8988T (cell line): ENCODE measurements around the gene ITGB1.
A peak's percentile ranks its signal among the peaks of the same experiment; 100 is the strongest.
"Not testable (repeated sequence)": the region's sequence is repeated elsewhere in the genome, so short reads cannot be mapped to it uniquely, and the experiment has no call there.

Source experiments
- DNase-seq: peaks from one replicate; pipeline ENCODE4 v3.0.0; 2011

ITGB1 gene

GRCh38 chr10:32958085-32959005 lies at the start of gene ITGB1:
TSS of gene ITGB1 (minus strand) at chr10:32958230. CDS start at chr10:32935558, 22,672 bp downstream.
- DNase-seq = peak; percentile 49

DNA sequence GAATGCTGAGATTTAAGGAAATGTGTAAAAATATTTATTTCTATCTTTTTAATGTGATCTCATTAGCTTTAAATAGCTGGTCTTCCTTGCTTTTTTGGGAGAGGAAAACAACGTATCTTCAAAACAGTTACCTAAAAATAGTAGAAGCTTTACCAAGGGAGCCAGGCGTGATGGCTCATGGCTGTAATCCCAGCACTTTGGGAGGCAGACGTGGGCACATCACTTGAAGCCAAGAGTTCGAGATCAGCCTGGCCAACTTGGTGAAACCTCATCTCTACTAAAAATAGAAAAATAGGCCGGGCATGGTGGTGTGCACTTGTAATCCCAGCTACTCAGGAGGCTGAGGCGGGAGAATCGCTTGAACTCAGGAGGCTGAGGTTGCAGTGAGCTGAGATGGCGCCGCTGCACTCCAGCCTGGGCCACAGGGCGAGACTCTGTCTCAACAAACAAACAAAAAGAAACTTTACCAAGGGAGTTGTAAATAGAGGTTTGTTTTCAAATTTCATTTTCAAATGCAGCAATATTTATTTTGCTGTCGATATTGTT lies 48.4 kb upstream of the ITGB1 start:
- DNase-seq = no peak

DNA sequence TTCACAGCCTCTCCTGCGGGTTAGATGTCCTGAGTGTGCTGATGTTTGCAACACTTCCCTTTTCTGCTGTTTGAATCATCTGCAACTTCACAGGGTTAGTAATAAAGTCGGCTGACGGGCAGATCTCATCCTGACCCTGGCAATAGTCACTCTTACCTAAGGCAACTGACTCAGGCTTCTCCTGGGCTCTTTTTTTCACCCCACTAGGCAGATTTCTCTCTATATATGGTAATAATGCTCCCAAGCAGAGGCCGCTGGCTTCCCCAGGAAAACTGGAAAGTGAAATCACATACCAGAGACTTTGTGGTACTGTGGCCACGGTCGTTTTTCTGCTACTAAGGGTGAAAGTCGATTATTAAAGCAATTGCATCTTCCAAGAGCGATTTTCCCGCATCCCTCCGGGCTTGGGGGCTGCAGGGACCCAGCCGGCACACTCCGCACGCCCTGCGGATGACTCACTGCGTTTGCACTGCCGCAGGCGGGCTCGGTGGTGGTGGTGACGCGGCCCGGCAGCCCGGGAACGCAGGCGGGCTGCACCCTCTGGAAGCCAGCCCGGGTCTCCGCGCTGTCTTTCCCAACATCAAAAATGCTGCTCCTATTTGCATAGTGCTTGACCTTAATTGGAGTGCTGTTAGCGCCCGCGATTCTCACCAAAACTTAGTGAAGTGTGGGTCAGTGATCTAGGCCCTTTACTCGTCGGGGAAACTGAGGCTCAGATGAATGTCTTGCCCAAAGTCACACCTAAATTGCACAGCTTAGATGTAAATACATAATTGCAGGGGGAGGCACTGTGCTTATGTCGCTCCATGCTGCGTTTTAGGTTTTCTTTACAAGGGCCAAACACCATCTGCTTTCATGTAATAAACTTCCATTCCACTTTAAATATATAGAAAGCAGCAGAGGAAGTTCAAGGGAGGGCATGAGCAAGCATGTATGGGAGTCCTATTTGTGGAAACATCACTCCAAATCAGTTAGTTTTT lies 47.6 kb upstream of the ITGB1 start:
- DNase-seq = peak; percentile 58

- DNase-seq = no peak
Measured at GRCh38 chr10:33001908-33002492, 44.0 kb upstream of the ITGB1 start.

GRCh38 chr10:32998060-32998581 lies 40.1 kb upstream of the ITGB1 start:
- DNase-seq = not testable (repeated sequence)

DNA sequence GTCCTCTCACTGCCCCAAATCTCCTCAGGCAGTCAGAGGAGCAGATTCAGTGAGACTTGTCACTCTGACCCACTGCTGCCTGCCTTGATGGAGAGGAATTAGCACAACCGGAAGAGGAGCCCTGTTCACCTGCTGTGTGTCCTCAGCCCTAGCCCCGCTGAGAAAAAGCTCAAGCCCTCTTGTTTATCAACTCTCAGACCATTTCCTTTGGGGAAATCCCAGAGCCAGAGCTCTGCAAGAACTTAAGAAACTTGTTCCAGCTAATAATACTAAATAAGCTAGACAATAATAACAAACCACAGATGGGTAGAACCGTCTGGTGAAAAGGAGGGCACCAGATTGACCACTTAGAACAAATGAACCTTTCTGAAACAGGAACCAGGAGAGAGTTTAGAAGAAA lies 37.7 kb upstream of the ITGB1 start:
- DNase-seq = no peak

DNA sequence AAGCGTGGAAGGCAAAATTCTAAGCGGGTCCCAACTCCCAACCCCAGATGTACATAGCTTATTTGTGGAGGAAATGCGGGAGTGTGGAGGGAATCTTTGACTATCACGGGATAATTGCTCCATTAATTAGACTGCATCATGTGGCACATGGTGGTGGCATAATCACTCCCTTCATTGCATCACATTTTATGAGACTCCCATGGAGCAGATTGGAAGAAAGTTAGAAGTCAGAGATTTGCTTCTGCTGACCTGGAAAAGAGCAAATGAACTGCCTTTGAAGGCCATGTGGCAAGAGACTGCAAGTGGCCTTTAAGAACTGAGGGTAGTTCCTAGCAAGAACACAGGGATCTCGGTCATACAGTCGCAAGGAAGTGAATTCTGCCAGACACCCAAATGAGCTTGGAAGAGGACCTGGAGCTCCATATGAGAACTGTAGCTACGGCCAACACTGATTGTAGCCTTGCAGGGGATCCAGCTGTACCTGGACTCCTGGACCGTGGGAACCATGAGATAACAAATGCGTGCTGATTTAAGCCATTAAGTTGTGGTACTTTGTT lies 37.1 kb upstream of the ITGB1 start:
- DNase-seq = no peak

GRCh38 chr10:32994632-32995031 lies 36.6 kb upstream of the ITGB1 start:
- DNase-seq = not testable (repeated sequence)

DNA sequence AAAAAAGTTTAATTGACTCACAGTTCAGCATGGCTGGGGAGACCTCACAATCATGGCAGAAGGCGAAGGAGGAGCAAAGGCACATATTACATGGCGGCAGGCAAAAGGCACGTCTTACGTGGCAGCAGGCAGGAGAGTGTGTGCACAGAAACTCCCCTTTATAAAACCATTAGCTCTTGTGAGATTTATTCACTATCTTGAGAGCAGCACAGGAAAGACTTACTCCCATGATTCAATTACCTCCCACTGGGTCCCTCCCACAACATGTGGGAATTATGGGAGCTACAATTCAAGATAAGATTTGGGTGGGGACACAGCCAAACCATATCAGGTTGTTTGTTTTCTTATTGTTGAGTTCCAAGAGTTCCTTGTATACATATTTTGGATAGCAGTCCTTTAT lies 34.3 kb upstream of the ITGB1 start:
- not testable (repeated sequence) for DNase-seq

DNA sequence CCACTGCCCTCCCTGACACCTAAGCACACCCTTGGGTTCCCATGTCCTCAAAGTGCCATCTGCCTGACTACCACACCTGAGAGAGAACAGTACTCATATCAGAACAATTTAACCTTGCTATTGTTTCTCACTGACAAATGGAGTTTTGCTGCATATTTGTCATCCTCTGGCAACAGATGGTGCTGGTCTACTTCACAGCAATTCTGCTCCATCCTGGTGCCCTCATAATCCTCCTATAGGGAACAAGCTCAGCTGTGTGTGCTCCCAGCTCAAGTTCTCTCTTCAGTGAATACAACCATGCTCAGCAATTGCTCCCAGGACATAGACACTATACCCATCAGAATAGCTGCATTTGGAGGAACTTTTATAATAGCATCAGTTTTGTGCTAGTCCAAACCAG lies 32.8 kb upstream of the ITGB1 start:
- no peak for DNase-seq

DNA sequence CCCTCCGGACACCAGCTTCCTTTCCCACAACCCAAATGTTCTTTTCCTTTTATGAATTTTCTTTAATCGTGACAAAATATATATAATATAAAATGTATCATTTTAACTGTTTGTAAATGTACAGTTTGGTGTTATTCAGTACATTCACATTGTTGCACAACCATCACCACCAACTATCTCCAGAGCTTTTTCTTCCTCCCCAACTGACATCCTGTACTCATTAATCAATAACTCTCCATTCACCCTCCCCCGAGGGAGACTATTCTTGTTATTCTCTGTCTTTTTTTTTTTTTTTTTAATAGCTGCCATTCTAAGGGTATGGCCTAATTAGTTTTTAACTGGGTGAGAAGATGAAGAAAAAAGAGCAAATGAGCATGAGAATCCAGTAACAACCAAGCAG lies 30.6 kb upstream of the ITGB1 start:
- DNase-seq = no peak

DNA sequence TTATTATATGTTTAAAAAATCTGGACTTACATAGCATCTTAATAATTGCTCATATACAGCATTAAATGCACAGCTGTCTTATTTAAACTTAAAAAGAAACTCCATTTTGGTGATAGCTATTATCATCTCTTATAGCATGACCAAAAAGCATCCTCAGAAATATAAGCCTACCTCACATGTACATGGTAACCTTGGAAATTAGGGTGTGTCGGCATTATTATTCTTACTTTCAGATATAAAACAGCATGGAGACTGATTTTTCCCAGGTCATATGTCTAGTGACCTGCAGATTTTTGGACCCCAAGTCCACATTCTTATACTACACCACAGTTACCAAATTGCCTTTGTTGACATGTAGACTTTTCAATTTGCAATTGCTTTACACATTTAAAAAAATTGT lies 29.1 kb upstream of the ITGB1 start:
- no peak for DNase-seq

- DNase-seq = no peak
Measured at GRCh38 chr10:32985775-32986350, 27.8 kb upstream of the ITGB1 start.

DNA sequence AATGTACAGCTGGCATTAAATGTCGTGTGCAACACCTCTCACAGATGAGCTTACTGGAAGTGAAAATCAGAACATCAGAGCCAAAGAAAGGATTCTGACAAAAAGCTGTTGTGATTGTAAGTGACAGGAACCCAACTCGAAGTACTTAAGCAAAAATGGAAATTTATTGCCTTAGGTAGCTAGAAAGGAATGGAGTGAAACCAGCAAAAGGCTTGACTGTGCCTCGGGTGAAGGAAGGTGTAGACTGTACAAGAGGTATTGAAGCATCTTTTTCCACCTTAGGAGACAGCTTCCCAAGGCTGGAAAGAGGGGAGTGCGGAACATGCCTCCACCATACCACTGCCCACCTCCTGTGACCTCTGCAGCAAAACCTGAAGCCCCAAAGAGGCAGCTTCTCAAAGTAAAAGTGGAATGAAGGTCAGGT lies 27.3 kb upstream of the ITGB1 start:
- no peak for DNase-seq

DNA sequence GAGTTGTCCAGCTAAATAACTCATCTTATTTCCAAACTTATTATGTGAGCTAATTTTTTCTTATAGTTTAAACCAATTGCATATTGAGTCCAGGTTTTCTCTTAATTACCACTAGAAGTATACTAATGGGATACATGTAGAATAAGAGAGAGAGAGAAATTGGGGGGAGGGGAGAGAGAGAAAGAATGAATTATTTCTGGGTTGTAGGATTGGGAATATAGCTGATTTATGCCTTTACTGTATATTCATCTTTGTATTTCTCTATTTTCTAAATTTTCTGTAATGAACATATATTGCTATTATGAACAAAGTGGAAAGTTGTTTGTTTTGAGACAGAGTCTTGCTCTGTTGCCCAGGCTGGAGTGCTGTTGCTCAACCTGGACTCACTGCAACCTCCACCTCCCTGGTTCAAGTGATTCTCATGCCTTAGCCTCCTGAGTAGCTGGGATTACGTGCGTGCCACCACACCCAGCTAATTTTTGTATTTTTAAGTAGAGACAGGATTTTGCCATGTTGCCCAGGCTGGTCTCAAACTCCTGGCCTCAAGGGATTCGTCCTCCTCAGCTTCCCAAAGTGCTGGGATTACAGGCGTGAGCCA lies 26.1 kb upstream of the ITGB1 start:
- DNase-seq = no peak

DNA sequence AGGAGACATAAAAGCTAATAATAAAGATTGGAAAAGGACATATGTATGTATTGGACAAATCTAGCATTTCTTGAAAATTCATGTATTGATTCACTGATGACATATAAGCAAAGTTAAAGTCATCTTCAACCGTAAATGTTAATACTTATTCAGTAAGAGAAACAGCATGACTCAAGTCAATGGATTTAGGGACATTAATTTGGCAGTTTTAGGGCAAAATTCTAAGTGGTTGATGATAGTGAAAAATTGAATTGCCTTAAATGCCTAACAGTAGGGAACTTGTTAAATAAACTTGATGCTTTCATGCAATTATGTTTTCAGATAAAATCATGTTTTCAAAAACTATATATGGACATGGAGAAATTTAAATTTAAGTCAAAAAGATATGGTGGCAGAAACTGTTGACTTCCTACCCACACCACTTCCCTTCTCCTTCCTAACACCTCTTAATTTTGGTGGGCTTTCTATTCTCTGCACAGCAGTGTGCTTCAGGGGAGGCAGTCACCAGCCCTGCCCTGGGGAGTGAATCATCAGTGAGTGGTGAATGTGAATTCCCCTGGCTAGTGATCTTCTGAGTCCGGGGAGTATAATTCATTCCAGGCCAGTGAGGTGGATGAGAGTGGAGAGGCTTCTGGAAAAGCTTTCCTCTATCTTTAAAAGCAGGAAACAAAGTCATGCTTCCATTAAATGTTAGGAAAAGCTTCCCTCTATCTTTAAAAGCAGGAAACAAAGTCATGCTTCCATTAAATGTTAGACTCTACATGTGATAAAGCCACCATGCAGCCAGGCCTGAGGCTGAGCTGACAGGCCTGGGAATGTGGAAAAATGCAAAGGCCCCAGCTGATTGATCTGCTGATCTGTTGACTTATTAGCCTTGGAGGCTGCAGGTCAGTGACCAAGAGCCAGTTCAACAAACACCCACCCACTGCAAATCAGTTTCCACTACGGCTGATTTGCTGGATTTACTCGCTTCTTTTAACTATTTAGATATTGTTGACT lies 25.2 kb upstream of the ITGB1 start:
- peak; percentile 22 for DNase-seq

DNA sequence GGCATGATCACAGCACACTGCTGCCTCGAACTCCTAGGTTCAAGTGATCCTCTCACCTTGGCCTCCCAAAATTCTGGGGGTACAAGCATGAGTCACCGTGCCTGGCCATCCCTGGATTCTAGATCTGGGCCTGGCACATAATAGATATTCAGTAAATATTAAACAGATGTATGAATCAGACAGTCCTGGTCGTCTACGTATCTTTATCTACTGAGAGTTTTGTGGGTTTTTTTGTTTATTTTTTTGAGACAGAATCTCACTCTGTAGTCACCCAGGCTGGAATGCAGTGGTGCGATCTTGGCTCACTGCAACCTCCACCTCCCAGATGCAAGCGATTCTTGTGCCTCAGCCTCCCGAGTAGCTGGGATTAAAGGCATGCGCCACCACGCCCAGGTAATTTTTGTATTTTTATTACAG lies 24.3 kb upstream of the ITGB1 start:
- DNase-seq = no peak

GRCh38 chr10:32981760-32982159 lies 23.7 kb upstream of the ITGB1 start:
- no peak for DNase-seq

GRCh38 chr10:32980558-32981468 lies 22.8 kb upstream of the ITGB1 start:
- DNase-seq = peak; percentile 29
